ENCODE measurements around the gene GMIP.

GRCh38 chr19:19674315-19674714, 30.9 kb upstream of the GMIP start:
- TF ChIP-seq CTCF (IDR thresholded peaks at IDR 0.05) (no peak), POLR2A (IDR thresholded peaks at IDR 0.05) (no peak)

Data from uterus (tissue), 2 donors.